NCI-H146 (cell line): ENCODE data around the gene COL6A3.

Experiments used
- DNase-seq: peaks from one replicate; lab custom pipeline; 2025; lab: John Stamatoyannopoulos, UW

The COL6A3 gene

GRCh38 chr2:237413777-237414661, at the start of gene COL6A3:
Gene COL6A3 (minus strand): TSS chr2:237414164. CDS start chr2:237396817, 17,347 bp downstream.
- no peak for DNase-seq

- no peak for DNase-seq
Measured at GRCh38 chr2:237459741-237460174, 45.8 kb upstream of the COL6A3 start.

- no peak for DNase-seq
Measured at GRCh38 chr2:237459226-237459625, 45.3 kb upstream of the COL6A3 start.

GRCh38 chr2:237458519-237458918, 44.6 kb upstream of the COL6A3 start:
- no peak for DNase-seq

GRCh38 chr2:237457388-237457941, 43.5 kb upstream of the COL6A3 start:
- no peak for DNase-seq

GRCh38 chr2:237456200-237456843, 42.4 kb upstream of the COL6A3 start:
- DNase-seq = peak; percentile 43

GRCh38 chr2:237455764-237456163, 41.8 kb upstream of the COL6A3 start:
- no peak for DNase-seq

- no peak for DNase-seq
Measured at GRCh38 chr2:237453671-237454070, 39.7 kb upstream of the COL6A3 start.

- no peak for DNase-seq
Measured at GRCh38 chr2:237452861-237453260, 38.9 kb upstream of the COL6A3 start.

- no peak for DNase-seq
Measured at GRCh38 chr2:237451643-237452469, 37.9 kb upstream of the COL6A3 start.

GRCh38 chr2:237450583-237450982, 36.6 kb upstream of the COL6A3 start:
- no peak for DNase-seq

- DNase-seq = no peak
Measured at GRCh38 chr2:237450108-237450507, 36.1 kb upstream of the COL6A3 start.

GRCh38 chr2:237449193-237449881, 35.4 kb upstream of the COL6A3 start:
- DNase-seq = peak; percentile 40

- no peak for DNase-seq
Measured at GRCh38 chr2:237448626-237449025, 34.7 kb upstream of the COL6A3 start.

- DNase-seq = no peak
Measured at GRCh38 chr2:237448171-237448570, 34.2 kb upstream of the COL6A3 start.

GRCh38 chr2:237447496-237447895, 33.5 kb upstream of the COL6A3 start:
- no peak for DNase-seq

GRCh38 chr2:237446338-237446665, 32.3 kb upstream of the COL6A3 start:
- DNase-seq = no peak

GRCh38 chr2:237445611-237446337, 31.8 kb upstream of the COL6A3 start:
- no peak for DNase-seq

- no peak for DNase-seq
Measured at GRCh38 chr2:237444071-237444470, 30.1 kb upstream of the COL6A3 start.

- DNase-seq = no peak
Measured at GRCh38 chr2:237441605-237442274, 27.8 kb upstream of the COL6A3 start.
